Measurements from ENCODE around the gene S100A9.
"Not testable (repeated sequence)": the region's sequence is repeated elsewhere in the genome, so short reads cannot be mapped to it uniquely, and the experiment has no call there.

The S100A9 gene

DNA sequence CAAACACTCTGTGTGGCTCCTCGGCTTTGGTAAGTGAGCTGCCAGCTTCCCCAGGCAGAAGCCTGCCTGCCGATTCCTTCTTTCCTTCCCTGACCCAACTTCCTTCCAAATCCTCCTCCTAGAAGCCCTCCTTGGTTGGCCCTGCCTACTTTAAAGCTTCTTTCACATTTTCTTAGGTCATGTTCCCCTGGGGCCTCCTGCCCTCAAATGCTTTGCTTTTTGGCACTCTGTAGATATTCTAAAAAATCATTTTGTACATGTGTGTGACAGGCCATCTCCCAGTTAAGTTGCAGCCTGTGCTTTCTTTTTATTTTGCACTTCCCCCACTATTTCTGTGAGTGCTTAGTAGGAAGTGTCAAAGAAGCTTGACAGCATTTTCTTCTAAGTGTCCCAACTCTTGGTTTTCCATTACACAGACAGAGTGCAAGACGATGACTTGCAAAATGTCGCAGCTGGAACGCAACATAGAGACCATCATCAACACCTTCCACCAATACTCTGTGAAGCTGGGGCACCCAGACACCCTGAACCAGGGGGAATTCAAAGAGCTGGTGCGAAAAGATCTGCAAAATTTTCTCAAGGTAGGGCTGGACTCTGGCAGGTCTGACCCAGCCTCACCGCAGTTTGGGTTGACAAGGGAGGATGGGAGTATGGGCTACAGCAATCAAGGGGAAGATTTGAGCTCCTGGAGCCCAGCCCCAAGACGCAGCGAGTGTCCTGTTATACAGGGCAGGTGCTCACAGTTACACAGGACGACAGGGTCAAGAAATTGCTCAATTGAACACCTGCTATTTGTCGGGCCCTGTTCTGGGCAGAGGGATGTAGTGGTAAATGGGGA is at the start of gene S100A9:
S100A9 (plus strand) TSS at position 2 of the 838 bp plus-strand sequence; CDS start at position 432, 430 bp downstream.
- DNase-seq: no peak

DNA sequence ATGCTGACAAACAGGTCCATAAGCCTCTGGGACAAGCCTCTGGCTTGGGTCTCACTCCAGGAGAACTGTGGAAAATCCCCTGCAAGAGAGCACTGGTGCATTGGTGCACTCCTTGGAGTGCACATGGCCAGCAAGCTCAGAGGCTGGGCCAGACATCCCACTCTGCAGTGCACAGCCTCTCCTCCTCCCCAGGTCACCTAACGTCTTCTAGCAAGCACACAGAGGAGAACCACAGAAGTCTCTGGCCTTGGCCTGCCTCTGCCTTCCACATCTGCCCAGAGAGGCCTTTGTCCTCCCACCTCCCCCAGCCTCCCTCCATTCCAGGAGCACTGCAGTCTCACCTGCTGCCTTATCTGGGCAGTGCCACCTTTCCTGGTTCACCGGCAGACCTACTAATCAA is 49.1 kb upstream of the S100A9 start:
- DNase-seq: no peak

DNA sequence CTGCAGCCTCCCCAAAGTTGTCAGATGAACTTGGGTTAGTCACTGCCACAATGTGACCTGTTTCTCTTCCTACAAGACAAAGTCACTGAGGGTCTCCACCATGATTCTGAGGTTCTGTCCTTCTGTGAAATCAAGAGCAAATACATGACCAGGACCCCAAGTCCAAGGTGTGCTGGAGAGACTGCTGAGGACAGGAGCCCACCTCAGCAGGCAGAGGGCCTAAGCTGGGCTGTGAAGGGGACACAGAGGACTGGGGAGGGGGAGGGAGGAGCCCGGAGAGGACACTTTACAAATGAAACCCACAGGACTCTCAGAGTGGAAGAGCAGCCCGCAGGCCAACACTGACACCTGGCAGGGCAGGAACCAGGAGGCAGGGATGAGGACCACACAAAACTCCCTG is 48.2 kb upstream of the S100A9 start:
- no peak for DNase-seq

- DNase-seq: no peak
Observed at GRCh38 chr1:153310526-153310925, 47.1 kb upstream of the S100A9 start.

GRCh38 chr1:153312570-153313186 is 45.0 kb upstream of the S100A9 start, which contains the start of gene PGLYRP3:
TSS of gene PGLYRP3 (minus strand) at chr1:153312952. CDS start at chr1:153310665, 2,287 bp downstream.
- no peak for DNase-seq

DNA sequence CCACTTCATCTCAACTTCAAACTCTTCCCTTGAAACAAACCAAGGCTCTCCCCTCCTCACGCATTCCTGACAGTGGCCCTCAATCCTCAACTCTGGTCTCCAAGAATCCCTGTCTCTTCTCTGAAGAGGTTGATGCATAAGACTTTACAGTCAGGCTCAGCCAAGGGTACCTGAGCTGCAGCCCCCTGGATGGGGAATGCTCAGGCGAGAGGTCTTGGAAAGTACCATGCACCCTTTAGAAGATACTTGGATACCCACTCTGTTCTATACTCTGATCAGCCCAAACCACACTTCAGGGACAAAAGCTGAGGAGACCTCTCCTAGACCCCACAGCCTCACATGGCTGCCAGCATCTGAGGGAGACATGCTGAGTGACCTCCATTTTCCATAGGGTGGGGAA is 44.4 kb upstream of the S100A9 start:
- no peak for DNase-seq

DNA sequence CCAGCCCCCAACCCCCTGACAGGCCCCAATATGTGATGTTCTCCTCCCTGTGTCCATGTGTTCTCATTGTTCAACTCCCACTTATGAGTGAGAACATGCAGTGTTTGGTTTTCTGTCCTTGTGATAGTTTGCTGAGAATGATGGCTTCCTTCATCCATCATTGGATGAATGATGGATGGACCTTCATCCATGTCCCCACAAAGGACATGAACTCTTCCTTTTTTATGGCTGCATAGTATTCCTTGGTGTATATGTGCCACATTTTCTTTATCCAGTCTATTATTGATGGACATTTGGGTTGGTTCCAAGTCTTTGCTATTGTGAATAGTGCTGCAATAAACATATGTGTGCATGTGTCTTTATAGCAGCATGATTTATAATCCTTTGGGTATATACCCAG is 43.3 kb upstream of the S100A9 start:
- DNase-seq: not testable (repeated sequence)

DNA sequence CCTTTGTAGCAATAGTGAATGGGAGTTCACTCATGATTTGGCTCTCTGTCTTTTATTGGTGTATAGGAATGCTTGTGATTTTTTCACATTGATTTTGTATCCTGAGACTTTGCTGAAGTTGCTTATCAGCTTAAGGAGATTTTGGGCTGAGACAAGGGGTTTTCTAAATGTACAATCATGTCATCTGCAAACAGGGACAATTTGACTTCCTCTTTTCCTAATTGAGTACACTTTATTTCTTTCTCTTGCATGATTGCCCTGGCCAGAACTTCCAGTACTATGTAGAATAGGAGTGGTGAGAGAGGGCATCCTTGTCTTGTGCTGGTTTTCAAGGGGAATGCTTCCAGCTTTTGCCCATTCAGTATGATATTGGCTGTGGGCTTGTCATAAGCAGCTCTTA is 41.6 kb upstream of the S100A9 start:
- not testable (repeated sequence) for DNase-seq

DNA sequence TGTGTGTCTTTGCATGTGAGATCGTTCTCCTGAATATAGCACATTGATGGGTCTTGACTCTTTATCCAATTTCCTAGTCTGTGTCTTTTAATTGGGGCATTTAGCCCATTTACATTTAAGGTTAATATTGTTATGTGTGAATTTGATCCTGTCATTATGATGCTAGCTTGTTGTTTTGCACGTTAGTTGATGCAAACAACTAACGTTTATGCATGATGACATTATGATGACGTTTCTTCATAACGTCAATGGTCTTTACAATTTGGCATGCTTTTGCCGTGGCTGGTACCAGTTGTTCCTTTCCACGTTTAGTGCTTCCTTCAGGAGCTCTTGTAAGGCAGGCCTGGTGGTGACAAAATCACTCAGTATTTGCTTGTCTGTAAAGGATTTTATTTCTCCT is 39.5 kb upstream of the S100A9 start:
- DNase-seq: not testable (repeated sequence)

GRCh38 chr1:153322568-153322967 is 35.1 kb upstream of the S100A9 start:
- DNase-seq: no peak

DNA sequence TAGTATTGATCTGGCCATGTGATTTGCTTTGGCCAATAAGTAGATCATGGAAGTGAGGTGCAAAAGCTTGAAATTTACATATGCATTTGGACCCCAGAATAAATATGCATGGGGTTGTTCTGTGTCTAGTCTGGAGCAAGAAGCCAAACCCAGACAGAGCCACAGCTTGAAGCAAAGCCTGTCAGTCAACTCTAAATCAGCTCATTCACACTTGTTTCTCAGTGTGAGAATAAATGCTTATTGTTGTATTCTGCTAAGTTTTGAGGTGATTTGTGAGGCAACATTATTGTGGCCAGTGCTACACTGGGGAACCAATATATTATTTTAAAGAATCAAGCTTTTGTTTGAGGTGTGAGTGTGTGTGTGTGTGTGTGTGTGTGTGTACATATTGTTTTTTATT is 32.7 kb upstream of the S100A9 start:
- DNase-seq: no peak

- DNase-seq: no peak
Observed at GRCh38 chr1:153333902-153334301, 23.8 kb upstream of the S100A9 start.

- DNase-seq: no peak
Observed at GRCh38 chr1:153336650-153337049, 21.0 kb upstream of the S100A9 start.

DNA sequence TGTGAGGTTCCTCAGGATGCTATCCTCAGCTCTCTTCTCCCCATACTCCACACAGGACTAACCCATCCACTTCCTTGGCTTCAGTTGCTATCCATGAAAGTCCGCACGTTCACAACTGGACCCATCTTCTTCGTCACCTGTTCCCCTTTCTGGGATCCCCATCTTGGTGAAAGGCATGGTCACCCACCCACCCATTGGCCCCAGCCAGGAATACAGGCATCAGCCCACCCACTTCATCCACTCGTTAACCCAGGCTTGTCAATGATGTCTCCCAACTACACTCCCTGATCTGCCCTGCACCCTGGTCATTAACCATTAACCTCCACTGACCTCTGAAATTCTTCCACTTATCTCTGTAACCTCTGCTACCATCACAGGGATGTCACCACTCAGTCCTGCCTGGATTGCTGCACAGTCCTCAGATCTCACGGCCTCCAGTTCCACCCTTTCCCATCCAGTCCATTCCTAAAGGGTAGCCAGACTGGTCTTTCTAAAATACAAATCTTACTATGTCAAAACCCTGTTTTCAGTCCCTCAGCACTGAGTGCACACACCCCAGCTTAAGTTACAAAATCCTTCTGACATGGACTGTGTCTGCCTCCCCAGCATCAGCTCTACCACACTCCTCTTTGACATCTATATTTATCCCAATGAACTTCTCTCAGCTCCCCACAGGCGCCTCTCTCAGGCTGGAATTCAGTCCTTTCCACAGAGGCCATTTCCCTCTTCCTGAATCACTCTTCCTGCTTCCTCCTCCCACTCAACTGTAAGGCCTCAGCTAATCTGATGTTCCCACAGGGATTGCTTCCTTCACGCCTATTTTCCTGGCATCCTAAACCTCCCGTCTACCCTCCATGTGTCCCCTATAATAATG is 19.4 kb upstream of the S100A9 start:
- no peak for DNase-seq

DNA sequence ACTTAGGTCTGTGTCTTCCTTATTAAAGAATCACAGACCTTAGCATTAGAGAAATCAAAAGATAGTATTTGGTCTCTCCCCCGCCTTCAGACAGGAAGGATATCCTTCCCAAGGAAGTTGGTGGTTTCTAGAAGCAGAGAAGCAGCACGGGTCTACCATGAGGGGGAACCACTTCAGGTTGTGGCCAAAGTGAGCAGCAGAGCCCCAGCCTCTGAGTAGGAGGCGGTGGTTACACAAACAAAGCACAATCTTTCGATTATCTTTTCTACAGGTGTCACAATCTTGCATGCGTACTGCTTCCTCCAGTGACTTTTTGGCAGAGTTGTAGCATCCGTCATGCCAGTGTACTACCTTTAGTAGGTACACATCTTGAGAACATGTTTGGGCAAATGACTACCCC is 17.9 kb upstream of the S100A9 start:
- no peak for DNase-seq

GRCh38 chr1:153340356-153340755 is 17.3 kb upstream of the S100A9 start:
- DNase-seq: no peak

DNA sequence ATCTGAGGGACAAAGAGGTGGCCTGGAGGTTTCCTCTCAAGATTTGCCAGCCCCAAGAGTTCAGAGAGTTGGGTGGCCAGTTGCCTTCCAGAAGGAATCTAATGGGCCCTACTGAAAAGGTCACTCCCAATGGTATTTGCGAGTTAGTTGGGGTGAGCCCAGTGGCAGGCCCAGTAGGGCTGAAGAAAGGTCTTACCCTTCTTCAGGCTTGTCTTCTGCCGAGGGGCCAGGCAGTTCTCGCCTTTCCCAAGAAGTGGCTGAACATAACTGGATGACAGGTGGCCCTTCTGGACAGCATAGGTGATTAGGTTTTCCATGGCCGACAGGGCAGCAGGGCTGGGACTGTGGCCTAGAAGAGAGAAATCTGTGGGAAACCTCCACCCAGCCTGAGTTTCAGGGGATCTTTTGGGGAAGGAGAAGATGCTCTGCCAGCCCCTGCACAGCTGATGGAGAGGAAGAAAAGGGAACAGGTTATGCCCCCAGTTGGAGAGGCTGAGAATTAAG is 16.2 kb upstream of the S100A9 start:
- DNase-seq: no peak

DNA sequence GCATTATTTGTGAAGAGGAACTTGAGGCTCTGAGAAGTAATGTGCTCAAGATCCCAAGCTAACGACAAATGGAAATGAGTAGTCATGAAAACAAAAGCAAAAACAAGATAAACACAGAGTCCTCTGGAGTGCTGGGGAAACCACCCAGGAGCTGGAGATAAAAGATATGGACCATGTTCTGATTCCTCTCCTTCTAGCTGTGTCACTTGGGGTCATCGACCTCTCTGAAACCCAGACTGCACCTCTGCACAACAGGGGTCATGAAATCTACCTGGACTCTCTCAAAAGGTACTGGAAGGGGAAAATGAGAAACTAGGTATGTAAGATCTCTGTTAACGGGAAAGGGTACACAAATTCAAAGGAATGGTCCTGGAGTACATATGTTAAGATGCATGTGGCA is 15.5 kb upstream of the S100A9 start:
- DNase-seq: no peak

DNA sequence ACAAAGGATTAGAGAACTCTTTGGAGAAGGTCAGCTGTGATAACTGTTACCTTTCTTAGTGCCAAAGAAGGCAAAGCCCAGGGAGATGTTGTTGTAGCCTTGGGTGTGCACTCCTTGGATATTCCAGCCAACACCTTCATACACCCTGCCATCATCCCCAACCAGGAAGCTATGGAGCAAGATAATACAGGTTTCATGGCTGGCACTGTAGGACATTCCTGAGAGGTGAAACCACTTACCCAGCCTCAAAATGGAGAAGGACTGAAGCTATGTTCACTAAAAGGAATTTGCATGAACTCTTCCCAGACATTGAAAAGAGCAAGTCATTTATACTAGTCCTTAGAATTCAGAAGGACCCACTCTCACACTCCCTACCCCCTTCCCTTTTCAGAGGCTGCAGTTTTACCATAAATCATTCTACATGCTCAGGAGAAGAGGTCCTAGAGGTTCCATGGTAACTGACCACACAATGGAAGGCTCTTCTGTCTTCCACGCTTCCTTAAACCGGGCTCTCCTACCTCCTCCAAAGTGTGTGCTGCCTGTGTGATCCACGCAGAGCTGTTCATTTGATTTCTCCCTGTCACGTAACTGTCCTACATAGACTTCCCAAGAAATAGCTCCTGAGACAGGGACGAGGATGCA is 14.5 kb upstream of the S100A9 start:
- DNase-seq: no peak

DNA sequence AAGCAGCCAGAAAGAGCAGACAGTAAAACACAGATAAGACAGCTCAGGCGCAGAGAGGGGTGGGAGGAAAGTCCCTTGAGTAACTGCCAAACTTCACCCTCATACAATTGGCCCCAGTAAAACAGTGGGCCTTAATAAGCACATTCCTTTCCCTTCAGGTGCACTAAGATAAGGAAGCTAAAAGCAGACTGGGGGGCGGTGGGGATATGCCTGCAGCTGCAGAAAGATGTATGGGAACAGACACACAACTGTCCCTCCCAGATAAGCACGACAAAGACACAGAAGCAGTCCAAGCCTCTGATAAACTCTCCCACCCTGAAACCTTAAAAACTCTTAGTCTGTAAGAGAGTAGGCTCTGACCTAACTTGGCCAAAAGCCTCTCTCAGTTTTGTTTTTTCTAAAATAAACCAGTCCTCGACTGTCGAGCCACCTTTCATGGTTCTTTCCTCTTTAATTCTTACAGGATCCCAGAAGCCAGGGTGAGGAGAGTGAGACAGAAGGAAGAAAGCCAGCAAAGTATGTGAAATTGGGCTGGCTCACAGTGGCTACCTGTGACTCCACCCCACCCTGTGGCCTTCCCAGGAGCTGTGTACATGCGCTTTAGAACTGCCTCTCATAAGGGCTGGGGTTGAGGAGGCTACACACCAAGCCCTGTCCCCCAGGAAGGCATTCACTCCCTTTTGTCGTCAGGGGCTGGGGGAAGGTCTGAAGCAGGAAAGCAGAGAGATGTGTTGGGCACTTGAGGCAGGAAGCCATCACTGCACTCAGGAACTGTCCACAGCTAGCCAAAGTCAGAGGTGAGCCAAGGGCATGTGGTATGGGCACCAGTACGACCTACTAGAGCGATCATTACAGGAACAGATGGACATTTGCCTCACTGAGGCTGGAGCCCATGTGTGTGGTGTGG is 13.6 kb upstream of the S100A9 start:
- no peak for DNase-seq

- no peak for DNase-seq
Observed at GRCh38 chr1:153344718-153345025, 13.0 kb upstream of the S100A9 start.

Measured in activated CD4-positive, alpha-beta T cell treated with anti-CD3 and anti-CD28 coated beads, Interleukin-2, amount 50 U/mL, for 1 hour (primary cell).